Tibial nerve (tissue), 4 donors: ENCODE results near the gene AUH.

Experiments
- EP300 ChIP-seq, 2 donors: sonication (generic); formaldehyde crosslinking; IDR thresholded peaks; one replicate each; pipeline ENCODE4 v1.6.1; 2017; ENCODE audit warnings: antibody characterized with exemption in 2 of 2, mild to moderate bottlenecking in 1 of 2
- POLR2A ChIP-seq, 2 donors: fragments of 450-650 bp; IDR thresholded peaks; one replicate each; pipeline ENCODE4 v1.6.1; 2017; ENCODE audit warnings: antibody characterized with exemption in 2 of 2, mild to moderate bottlenecking in 2 of 2, moderate library complexity in 2 of 2
- TF ChIP-seq, protein P1 (sequence below), 5 experiments: fragments of 200-600 bp in 3 of 5; fragments of 450-650 bp in 2 of 5; sonication (generic) in 3 of 5; IDR thresholded peaks; one replicate each; pipeline ENCODE4 v1.5.1; 2016 to 2019; ENCODE audit warnings: antibody characterized with exemption in 5 of 5, mild to moderate bottlenecking in 3 of 5, moderate library complexity in 2 of 5

DNA sequence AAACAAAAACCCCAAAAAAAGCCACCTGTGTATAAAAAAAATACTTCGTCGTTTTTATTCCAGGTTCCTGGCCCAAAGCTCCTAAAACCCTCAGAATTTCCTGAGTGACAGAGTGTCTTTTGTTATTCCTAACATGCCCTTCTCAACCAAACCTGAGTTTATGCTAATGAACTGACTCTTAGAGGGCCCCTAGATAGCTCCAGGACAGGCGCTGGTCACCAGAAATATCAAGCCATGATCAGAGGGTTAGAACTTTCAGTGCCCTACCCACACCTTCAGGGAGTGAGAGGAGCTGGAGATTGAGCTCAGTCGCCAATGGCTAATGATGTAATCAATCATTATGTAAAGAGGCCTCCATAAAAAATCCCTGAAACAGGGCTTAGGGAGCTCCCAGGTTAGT, 15.7 kb downstream of the AUH start:
- TF ChIP-seq, protein P1, sequence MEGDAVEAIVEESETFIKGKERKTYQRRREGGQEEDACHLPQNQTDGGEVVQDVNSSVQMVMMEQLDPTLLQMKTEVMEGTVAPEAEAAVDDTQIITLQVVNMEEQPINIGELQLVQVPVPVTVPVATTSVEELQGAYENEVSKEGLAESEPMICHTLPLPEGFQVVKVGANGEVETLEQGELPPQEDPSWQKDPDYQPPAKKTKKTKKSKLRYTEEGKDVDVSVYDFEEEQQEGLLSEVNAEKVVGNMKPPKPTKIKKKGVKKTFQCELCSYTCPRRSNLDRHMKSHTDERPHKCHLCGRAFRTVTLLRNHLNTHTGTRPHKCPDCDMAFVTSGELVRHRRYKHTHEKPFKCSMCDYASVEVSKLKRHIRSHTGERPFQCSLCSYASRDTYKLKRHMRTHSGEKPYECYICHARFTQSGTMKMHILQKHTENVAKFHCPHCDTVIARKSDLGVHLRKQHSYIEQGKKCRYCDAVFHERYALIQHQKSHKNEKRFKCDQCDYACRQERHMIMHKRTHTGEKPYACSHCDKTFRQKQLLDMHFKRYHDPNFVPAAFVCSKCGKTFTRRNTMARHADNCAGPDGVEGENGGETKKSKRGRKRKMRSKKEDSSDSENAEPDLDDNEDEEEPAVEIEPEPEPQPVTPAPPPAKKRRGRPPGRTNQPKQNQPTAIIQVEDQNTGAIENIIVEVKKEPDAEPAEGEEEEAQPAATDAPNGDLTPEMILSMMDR (IDR thresholded peaks at IDR 0.05): no peak
- TF ChIP-seq EP300 (IDR thresholded peaks at IDR 0.05): no peak
- TF ChIP-seq POLR2A (IDR thresholded peaks at IDR 0.05): no peak
